HL-60 (cell line): Measurements from ENCODE around the gene SGK1.

ENCODE experiments used
- DNase-seq, 2 experiments: peaks; one replicate each; pipeline ENCODE4 v3.0.0-alpha.2; 2010 to 2020; ENCODE audit warnings: low read depth in 1 of 2, low spot score in 1 of 2
- H3K27ac ChIP-seq: fragments of 250-450 bp; sonication (Bioruptor Pico); replicated peaks from 2 replicates; pipeline ENCODE4 v1.5.1; 2020; ENCODE audit warnings: mild to moderate bottlenecking, moderate library complexity
- H3K27me3 ChIP-seq: fragments of 250-450 bp; sonication (Bioruptor Pico); 2 replicates; pipeline ENCODE4 v1.5.1; 2021; ENCODE audit warnings: mild to moderate bottlenecking, moderate library complexity; ENCODE audit not compliant: insufficient read depth, poor library complexity, severe bottlenecking
- H3K4me3 ChIP-seq: replicated peaks from 2 replicates; pipeline ENCODE4 v1.5.1; 2011; ENCODE audit warnings: mild to moderate bottlenecking, control low read depth, low read length; ENCODE audit not compliant: insufficient read depth
- CTCF ChIP-seq: IDR thresholded peaks from one replicate; pipeline ENCODE4 v1.5.1; 2011; ENCODE audit warnings: low read length, control low read depth, inconsistent platforms; ENCODE audit not compliant: insufficient read depth
- GABPA ChIP-seq: IDR thresholded peaks from 2 replicates; pipeline ENCODE4 v1.6.1; 2012; ENCODE audit warnings: low read depth
- POLR2AphosphoS5 ChIP-seq: IDR thresholded peaks from 2 replicates; pipeline ENCODE4 v1.6.1; 2012; ENCODE audit warnings: low read depth
- SPI1 ChIP-seq: IDR thresholded peaks from 2 replicates; pipeline ENCODE4 v1.6.1; 2012; ENCODE audit warnings: low read depth, mild to moderate bottlenecking, borderline replicate concordance
- TF ChIP-seq, protein P1 (sequence below): IDR thresholded peaks from 2 replicates; pipeline ENCODE4 v1.6.1; 2012; ENCODE audit warnings: low read depth; ENCODE audit not compliant: insufficient replicate concordance

SGK1 gene

DNA sequence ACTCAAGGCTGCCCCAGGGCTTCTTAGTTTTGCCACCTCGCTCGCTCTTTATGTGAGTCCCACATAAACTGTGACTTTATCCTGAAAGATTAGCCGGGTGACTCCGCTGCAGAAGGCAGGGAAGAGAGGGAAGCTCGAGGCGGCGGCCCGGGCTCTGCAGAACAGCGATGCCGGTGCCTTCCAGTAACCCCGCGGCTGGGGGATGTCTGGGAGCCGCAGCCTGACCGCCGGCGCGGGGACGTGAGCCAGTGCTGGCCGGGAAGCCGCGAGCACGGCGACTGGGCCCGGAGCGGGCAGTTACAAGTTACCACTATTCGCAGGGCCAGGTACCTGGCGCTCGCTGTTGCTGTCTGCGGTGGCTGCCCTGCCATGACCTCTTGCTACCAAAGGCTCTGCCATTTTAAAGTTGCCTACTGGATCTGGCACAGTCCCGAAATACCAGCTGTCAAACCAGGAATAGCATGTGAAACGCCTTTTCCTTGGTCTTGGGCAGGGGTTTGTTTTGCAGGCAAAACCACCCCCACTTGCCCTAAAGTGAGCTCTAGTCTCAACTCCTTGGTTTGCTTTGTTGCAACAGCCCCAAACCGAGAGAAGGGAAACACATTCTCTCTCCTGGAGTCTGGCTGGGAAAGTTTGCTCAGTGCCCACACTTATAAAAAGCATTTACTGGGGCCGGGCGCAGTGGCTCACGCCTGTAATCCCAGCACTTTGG is 141.5 kb downstream of the SGK1 start:
- no peak for DNase-seq
- no peak overlapping the region for H3K4me3 ChIP-seq
- no peak for TF ChIP-seq POLR2AphosphoS5
- H3K27me3 ChIP-seq: no peaks in the 10 kb centered on the region
- H3K27ac ChIP-seq: no peak overlapping the region

DNA sequence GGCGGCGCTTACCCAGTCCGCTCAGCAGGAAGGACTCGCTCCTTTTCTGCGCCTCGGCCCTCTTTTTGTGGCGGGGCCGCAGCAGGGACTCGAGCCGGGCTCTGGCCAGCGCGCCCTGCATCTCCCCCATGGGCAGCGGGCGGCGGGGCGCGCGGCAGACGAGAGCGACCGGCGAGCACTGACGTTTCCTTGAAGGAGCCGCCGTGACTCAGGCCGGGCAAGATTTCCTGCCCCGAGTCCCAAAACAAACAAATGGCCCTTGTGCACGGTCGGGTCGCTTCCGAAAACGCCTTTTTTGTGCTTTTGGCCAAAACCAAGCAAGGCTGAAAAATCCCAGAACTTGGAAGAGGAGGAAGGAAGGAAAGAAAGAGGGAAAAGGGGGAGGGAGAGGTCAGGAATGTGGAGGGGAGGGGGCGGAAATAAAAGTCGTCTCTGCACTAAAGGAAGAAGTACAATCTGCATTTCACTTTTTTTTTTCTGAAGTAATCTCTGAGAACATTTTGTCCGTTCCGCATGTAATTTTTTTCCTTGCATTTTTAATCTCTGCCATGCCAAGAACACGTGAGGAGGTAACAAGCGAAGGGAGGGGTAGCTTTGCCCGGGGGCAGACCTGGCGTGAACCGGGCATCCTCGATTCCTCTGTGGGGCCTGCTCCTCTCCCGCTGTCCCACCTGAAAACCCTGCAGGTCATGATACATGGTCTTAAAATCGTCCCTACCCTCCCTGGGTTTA is 142.2 kb downstream of the SGK1 start:
- peak overlapping the region; percentile 80 for H3K27ac ChIP-seq
- peak overlapping the region; percentile 62 for H3K4me3 ChIP-seq

GRCh38 chr6:134174672-134175531 is 143.0 kb downstream of the SGK1 start:
- Histone ChIP-seq H3K27ac (peak overlapping the region; percentile 80), H3K27me3 (no peaks in the 10 kb centered on the region), H3K4me3 (peak overlapping the region; percentile 62)
- no peak for TF ChIP-seq GABPA
- no peak for TF ChIP-seq CTCF
- TF ChIP-seq, protein P1, sequence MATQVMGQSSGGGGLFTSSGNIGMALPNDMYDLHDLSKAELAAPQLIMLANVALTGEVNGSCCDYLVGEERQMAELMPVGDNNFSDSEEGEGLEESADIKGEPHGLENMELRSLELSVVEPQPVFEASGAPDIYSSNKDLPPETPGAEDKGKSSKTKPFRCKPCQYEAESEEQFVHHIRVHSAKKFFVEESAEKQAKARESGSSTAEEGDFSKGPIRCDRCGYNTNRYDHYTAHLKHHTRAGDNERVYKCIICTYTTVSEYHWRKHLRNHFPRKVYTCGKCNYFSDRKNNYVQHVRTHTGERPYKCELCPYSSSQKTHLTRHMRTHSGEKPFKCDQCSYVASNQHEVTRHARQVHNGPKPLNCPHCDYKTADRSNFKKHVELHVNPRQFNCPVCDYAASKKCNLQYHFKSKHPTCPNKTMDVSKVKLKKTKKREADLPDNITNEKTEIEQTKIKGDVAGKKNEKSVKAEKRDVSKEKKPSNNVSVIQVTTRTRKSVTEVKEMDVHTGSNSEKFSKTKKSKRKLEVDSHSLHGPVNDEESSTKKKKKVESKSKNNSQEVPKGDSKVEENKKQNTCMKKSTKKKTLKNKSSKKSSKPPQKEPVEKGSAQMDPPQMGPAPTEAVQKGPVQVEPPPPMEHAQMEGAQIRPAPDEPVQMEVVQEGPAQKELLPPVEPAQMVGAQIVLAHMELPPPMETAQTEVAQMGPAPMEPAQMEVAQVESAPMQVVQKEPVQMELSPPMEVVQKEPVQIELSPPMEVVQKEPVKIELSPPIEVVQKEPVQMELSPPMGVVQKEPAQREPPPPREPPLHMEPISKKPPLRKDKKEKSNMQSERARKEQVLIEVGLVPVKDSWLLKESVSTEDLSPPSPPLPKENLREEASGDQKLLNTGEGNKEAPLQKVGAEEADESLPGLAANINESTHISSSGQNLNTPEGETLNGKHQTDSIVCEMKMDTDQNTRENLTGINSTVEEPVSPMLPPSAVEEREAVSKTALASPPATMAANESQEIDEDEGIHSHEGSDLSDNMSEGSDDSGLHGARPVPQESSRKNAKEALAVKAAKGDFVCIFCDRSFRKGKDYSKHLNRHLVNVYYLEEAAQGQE: peak; percentile 52
- peak; percentile 83 for TF ChIP-seq POLR2AphosphoS5
- TF ChIP-seq SPI1: 0 out of 2 replicates have a peak, but pooled peaks have one; percentile 10
- peak; percentile 67 to 84 for DNase-seq

More for the DNA sequence above, 142.2 kb downstream of the SGK1 start:
- TF ChIP-seq GABPA (no peak), SPI1 (no peak), POLR2AphosphoS5 (no peak)
- H3K27me3 ChIP-seq: no peaks in the 10 kb centered on the region
- DNase-seq: peak in 1 of 2 experiments; percentile 40

DNA sequence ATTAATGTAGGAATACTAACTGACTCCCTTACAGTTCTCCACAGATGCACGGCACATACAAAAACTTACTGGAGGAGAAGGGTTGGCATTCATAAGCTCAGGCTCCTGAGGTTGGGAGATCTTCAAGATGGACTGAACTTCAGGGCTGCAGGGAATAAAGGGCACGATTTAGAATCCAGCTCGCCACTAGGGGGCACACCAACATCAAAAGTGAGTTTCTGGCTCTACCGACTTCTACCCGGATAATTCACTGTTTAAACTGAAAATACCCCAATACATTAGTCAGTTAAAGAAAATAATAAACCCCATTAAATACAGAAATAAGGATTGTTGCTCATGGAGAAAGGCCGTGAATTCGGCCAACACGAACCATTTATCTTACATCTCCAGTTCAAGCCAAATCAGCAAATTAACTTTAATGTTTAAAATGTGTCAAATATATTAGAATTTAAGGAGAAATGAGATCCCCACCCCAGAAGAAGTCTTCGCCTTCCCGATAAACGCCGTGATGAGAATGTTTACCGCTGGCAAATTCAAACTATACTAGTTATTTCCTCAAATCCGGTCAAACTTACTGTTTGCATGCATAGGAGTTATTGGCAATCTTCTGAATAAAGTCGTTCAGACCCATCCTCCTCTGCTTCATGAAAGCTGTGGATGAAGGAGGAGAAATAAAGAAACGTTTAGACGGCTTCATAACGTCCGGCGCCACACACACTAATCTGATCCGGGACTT is 143.8 kb downstream of the SGK1 start:
- Histone ChIP-seq H3K27me3 (no peaks in the 10 kb centered on the region), H3K4me3 (peak overlapping the region; percentile 62), H3K27ac (peak overlapping the region; percentile 33)
- no peak for TF ChIP-seq SPI1
- TF ChIP-seq POLR2AphosphoS5: no peak
- TF ChIP-seq, protein P1: no peak
- TF ChIP-seq CTCF: peak; percentile 39
- no peak for TF ChIP-seq GABPA
- DNase-seq: peak; percentile 57 to 74
